HCT116 (cell line): ENCODE measurements around the gene CAPRIN1.

Experiments used
- POLR2A ChIP-seq: IDR thresholded peaks from 2 replicates; pipeline ENCODE4 v1.7.0; 2011; ENCODE audit warnings: borderline replicate concordance; ENCODE audit not compliant: insufficient read depth, insufficient read length; ENCODE audit errors: extremely low read depth
- YY1 ChIP-seq: IDR thresholded peaks from 2 replicates; pipeline ENCODE4 v1.6.1; 2011; ENCODE audit warnings: low read length, low read depth, moderate library complexity, mild to moderate bottlenecking; ENCODE audit not compliant: insufficient replicate concordance; ENCODE audit errors: extremely low read depth
- TF ChIP-seq, protein P1 (sequence below), 3 experiments: fragments of 200-600 bp in 1 of 3; sonication (generic) in 1 of 3; IDR thresholded peaks in 2 of 3; conservative IDR thresholded peaks in 1 of 3; 2 replicates each; pipeline ENCODE4 v1.5.1; 2012 to 2017; ENCODE audit warnings: low read depth in 2 of 3, low read length in 2 of 3, antibody characterized with exemption in 1 of 3, borderline replicate concordance in 1 of 3, control low read depth in 1 of 3, mild to moderate bottlenecking in 1 of 3, mixed read lengths in 1 of 3, mixed run types in 1 of 3, moderate library complexity in 1 of 3; ENCODE audit not compliant: insufficient read depth in 1 of 3

DNA sequence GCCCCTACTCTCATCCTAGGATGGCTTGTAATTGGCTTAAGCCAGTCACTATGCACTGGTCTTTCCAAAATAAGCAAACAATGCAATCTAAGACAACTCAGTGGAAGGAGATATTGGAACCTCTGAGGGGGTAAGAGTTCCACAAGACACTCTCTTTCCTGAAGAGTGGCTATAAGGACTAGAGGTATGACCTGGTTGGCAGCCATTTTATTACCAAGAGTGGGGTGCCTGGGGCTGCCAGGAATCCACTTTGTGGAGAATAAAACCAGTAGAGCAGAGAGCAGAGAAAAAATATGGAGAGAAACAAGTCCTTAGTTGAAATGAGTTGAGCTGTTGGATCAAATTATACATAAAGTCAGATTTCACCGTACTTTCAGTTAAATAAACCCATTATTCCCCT, 38.8 kb upstream of the CAPRIN1 start:
- TF ChIP-seq POLR2A (no peak), YY1 (no peak)
- TF ChIP-seq, protein P1, sequence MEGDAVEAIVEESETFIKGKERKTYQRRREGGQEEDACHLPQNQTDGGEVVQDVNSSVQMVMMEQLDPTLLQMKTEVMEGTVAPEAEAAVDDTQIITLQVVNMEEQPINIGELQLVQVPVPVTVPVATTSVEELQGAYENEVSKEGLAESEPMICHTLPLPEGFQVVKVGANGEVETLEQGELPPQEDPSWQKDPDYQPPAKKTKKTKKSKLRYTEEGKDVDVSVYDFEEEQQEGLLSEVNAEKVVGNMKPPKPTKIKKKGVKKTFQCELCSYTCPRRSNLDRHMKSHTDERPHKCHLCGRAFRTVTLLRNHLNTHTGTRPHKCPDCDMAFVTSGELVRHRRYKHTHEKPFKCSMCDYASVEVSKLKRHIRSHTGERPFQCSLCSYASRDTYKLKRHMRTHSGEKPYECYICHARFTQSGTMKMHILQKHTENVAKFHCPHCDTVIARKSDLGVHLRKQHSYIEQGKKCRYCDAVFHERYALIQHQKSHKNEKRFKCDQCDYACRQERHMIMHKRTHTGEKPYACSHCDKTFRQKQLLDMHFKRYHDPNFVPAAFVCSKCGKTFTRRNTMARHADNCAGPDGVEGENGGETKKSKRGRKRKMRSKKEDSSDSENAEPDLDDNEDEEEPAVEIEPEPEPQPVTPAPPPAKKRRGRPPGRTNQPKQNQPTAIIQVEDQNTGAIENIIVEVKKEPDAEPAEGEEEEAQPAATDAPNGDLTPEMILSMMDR (IDR thresholded peaks at IDR 0.05 in 2 of 3, conservative IDR thresholded peaks at IDR 0.05 in 1 of 3; ENCODE audit: borderline replicate concordance in 1 of 3, insufficient read depth in 1 of 3, low read depth in 2 of 3, low read length in 2 of 3), result no peak
